H7 (cell line): ENCODE data around the gene KRTAP5-10. TPM values are rescaled to one million over a fixed set of nuclear protein-coding genes. Genes with fewer than 3 reads are reported as not detected.
A peak's percentile ranks its signal among the peaks of the same experiment; 100 is the strongest.
"Not testable (repeated sequence)": the region's sequence is repeated elsewhere in the genome, so short reads cannot be mapped to it uniquely, and the experiment has no call there.

Source experiments
- DNase-seq: peaks from one replicate; pipeline ENCODE4 v3.0.0; 2012
- H3K27me3 ChIP-seq: 2 replicates; pipeline ENCODE4 v1.6.0; 2011; ENCODE audit warnings: mild to moderate bottlenecking, low read length; ENCODE audit not compliant: control insufficient read depth, insufficient read depth
- H3K36me3 ChIP-seq: replicated peaks from 2 replicates; pipeline ENCODE4 v1.5.1; 2011; ENCODE audit warnings: low read length; ENCODE audit not compliant: control insufficient read depth, insufficient read depth
- H3K4me3 ChIP-seq: 2 replicates; pipeline ENCODE4 v1.5.1; 2011; ENCODE audit warnings: low read depth, mild to moderate bottlenecking, control low read depth, low read length, moderate library complexity; ENCODE audit not compliant: insufficient read depth
- total RNA-seq: library from RNA; depleted of rRNA; stranded (reverse); fragments of >200 nt; shearing (Covaris generic); gene quantifications from 2 replicates; pipeline ENCODE4 v1.2.3, GENCODE V29; 2014; rRNA removed

KRTAP5-10 gene
- total RNA-seq, 1 experiment from 2014 or later: 0.14 TPM

- H3K36me3 ChIP-seq, H3K4me3 ChIP-seq: not testable (repeated sequence)
- peak; percentile 13 for DNase-seq
- H3K27me3 ChIP-seq: peaks cover 12% of the 10 kb centered on the region
Observed at GRCh38 chr11:71603221-71603620, 37.9 kb downstream of the KRTAP5-10 start.

GRCh38 chr11:71604798-71605488, 39.6 kb downstream of the KRTAP5-10 start:
- not testable (repeated sequence) for H3K36me3 ChIP-seq, DNase-seq, H3K4me3 ChIP-seq
- H3K27me3 ChIP-seq: peaks cover 17% of the 10 kb centered on the region

GRCh38 chr11:71606853-71607519, 41.6 kb downstream of the KRTAP5-10 start:
- not testable (repeated sequence) for H3K36me3 ChIP-seq
- peak; percentile 68 for DNase-seq
- Histone ChIP-seq H3K4me3 (peak overlapping the region; percentile 55), H3K27me3 (peaks cover 17% of the 10 kb centered on the region)

DNA sequence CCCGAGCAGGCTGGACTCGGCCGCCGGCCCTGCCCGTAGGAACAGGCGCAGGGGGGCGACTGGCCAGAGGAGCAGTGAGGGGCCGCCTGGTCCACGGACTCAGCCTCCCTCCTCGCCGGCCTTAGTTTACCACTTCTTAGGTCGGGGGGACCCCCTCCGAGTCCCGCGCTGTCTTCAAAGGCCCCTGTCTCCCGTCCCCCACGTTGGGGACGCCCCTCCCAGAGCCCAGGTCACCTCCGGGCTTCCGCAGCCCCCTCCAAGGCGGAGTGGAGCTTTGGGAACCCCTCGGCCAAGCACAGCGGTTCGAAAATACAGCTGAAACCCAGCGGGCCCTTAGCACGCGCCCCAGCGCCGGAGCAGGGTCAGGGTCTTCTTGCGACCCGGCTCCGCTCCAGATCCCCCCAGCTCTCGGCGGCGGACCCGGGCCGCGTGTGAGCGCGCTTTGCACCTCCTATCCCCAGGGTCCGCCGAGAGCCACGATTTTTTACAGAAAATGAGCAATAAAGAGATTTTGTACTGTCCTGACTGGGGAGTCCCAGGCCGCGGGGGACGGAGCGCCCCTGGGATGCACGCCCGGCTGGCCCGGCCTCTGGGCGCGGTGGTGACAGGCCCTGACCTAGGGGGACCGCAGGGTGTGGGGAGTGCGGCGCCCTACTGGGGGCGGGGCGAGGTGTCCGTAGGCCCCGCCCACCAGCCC, 42.3 kb downstream of the KRTAP5-10 start:
- not testable (repeated sequence) for H3K36me3 ChIP-seq
- Histone ChIP-seq H3K27me3 (peaks cover 17% of the 10 kb centered on the region), H3K4me3 (peak overlapping the region; percentile 55)
- peak; percentile 78 for DNase-seq

DNA sequence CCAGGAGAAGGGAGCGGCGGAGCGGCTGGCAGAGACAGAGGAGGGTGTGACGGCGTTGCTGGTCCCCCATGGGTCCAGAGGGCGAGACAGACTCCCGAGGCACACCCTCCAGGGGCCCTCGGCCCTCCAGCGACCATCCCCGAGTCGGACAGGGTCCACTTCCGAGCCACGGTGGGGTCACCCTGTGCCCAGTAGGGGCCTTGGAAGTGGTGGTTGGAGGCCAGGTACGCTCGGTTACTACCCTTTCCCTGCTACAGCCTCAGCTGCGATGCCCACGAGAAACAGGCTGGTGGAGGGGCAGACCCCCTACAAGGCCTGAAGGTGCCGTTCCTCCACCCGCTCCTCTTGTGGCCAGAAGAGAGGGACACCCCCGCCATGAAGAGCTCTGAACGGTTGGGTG, 42.9 kb downstream of the KRTAP5-10 start:
- H3K4me3 ChIP-seq: peak overlapping the region; percentile 12
- DNase-seq, H3K36me3 ChIP-seq: not testable (repeated sequence)
- peaks cover 17% of the 10 kb centered on the region for H3K27me3 ChIP-seq

- H3K36me3 ChIP-seq, H3K4me3 ChIP-seq, DNase-seq: not testable (repeated sequence)
- peaks cover 17% of the 10 kb centered on the region for H3K27me3 ChIP-seq
Observed at GRCh38 chr11:71611218-71611910, 46.0 kb downstream of the KRTAP5-10 start.

GRCh38 chr11:71613931-71614330, 48.6 kb downstream of the KRTAP5-10 start:
- not testable (repeated sequence) for H3K27me3 ChIP-seq, DNase-seq, H3K36me3 ChIP-seq, H3K4me3 ChIP-seq

- not testable (repeated sequence) for H3K4me3 ChIP-seq, H3K27me3 ChIP-seq, DNase-seq, H3K36me3 ChIP-seq
Observed at GRCh38 chr11:71614366-71614917, 49.1 kb downstream of the KRTAP5-10 start.

- not testable (repeated sequence) for DNase-seq, H3K27me3 ChIP-seq, H3K36me3 ChIP-seq, H3K4me3 ChIP-seq
Observed at GRCh38 chr11:71615003-71615402, 49.6 kb downstream of the KRTAP5-10 start.

Other genes starting within 250 kb of the KRTAP5-10 start
- 123 and 143 TPM in 2 replicates for gene DHCR7, start 117.2 kb upstream of the KRTAP5-10 start, total RNA-seq
- 34.9 and 46.8 TPM in 2 replicates for gene NADSYN1, start 112.4 kb upstream of the KRTAP5-10 start, total RNA-seq
- gene KRTAP5-7, start 38.3 kb upstream of the KRTAP5-10 start, total RNA-seq: not detected in 2 replicates
- not detected in 2 replicates for gene KRTAP5-8, start 27.5 kb upstream of the KRTAP5-10 start, total RNA-seq
- gene KRTAP5-9, start 17.1 kb upstream of the KRTAP5-10 start, total RNA-seq: not detected in 2 replicates
- gene KRTAP5-11, start 17.3 kb downstream of the KRTAP5-10 start, total RNA-seq: 0.92 TPM in 1 of 2 replicates, not detected in the other